GM12865 (cell line): ENCODE results near the gene LMNB1.
"Not testable (repeated sequence)": the region's sequence is repeated elsewhere in the genome, so short reads cannot be mapped to it uniquely, and the experiment has no call there.

ENCODE experiments used
- DNase-seq: peaks from one replicate; pipeline ENCODE4 v3.0.0; 2010; ENCODE audit warnings: low read depth
- H3K4me3 ChIP-seq: 2 replicates; pipeline ENCODE4 v1.5.1; 2011; ENCODE audit warnings: mild to moderate bottlenecking, low read depth, low read length, control low read depth
- CTCF ChIP-seq: IDR thresholded peaks from 2 replicates; pipeline ENCODE4 v1.5.1; 2011; ENCODE audit warnings: low read length, control low read depth, low read depth, inconsistent platforms; ENCODE audit not compliant: insufficient read depth; ENCODE audit errors: missing control alignments

The LMNB1 gene

GRCh38 chr5:126757713-126758357 lies 19.1 kb upstream of the LMNB1 start:
- no peak for TF ChIP-seq CTCF
- H3K4me3 ChIP-seq: 0 out of 2 replicates have a peak overlapping the region, but pooled peaks have one; percentile 45
- no peak for DNase-seq

GRCh38 chr5:126763371-126763770 lies 13.6 kb upstream of the LMNB1 start:
- DNase-seq: no peak
- no peak for TF ChIP-seq CTCF
- H3K4me3 ChIP-seq: no peak overlapping the region

GRCh38 chr5:126769703-126770102 lies 7.2 kb upstream of the LMNB1 start:
- DNase-seq: no peak
- no peak overlapping the region for H3K4me3 ChIP-seq
- TF ChIP-seq CTCF: no peak

- H3K4me3 ChIP-seq: not testable (repeated sequence)
Measured at GRCh38 chr5:126773536-126773935, 3.4 kb upstream of the LMNB1 start.

GRCh38 chr5:126774595-126774994 lies 2.3 kb upstream of the LMNB1 start:
- H3K4me3 ChIP-seq, DNase-seq: not testable (repeated sequence)

More at GRCh38 chr5:126773536-126773935, 3.4 kb upstream of the LMNB1 start:
- DNase-seq: not testable (repeated sequence)

GRCh38 chr5:126777257-126777974 lies 480 bp downstream of the LMNB1 start:
- DNase-seq: peak; percentile 87
- peak overlapping the region; percentile 66 for H3K4me3 ChIP-seq
- no peak for TF ChIP-seq CTCF

- peak overlapping the region; percentile 66 for H3K4me3 ChIP-seq
- peak; percentile 99 for DNase-seq
- no peak for TF ChIP-seq CTCF
Measured at GRCh38 chr5:126777975-126778674, 1.2 kb downstream of the LMNB1 start.
